GM12872 (cell line): ENCODE data around the gene NCF4.
A peak's percentile ranks its signal among the peaks of the same experiment; 100 is the strongest.

Experiments
- TF ChIP-seq, protein P1 (sequence below): IDR thresholded peaks from 3 replicates; pipeline ENCODE4 v1.5.1; 2011; ENCODE audit warnings: low read depth, mild to moderate bottlenecking, low read length, moderate library complexity; ENCODE audit not compliant: insufficient read depth

Gene NCF4

DNA sequence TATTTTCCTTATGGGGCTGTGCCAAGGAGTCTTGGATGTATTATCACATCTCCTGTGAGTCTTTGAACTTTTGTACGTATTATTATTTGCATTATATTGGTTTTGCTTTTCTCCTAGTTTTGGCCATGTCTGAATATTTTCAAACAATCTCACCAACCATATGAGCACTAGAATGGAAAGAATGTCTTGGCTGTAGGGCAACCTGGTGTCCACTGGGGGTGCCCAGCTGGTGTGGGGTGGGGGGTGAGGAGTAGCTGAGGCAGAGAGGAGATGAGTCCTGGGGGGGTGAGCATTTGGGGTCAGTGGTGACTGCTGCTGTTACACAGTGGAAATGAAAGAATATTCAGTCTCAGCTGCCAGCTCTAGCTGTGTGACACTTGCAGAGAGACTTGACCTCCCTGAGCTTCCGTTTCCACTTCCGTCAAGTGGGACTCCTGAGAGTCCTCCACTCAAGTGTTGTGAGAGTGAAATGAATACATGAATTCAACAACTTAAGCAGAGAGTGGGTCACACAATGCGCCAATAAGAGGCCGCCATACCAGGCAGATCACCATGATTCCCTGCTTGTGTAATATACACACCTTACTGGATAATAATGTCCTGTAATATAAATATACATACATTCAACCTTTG lies 31.3 kb upstream of the NCF4 start:
- TF ChIP-seq, protein P1, sequence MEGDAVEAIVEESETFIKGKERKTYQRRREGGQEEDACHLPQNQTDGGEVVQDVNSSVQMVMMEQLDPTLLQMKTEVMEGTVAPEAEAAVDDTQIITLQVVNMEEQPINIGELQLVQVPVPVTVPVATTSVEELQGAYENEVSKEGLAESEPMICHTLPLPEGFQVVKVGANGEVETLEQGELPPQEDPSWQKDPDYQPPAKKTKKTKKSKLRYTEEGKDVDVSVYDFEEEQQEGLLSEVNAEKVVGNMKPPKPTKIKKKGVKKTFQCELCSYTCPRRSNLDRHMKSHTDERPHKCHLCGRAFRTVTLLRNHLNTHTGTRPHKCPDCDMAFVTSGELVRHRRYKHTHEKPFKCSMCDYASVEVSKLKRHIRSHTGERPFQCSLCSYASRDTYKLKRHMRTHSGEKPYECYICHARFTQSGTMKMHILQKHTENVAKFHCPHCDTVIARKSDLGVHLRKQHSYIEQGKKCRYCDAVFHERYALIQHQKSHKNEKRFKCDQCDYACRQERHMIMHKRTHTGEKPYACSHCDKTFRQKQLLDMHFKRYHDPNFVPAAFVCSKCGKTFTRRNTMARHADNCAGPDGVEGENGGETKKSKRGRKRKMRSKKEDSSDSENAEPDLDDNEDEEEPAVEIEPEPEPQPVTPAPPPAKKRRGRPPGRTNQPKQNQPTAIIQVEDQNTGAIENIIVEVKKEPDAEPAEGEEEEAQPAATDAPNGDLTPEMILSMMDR = 0 out of 3 replicates have a peak, but pooled peaks have one; percentile 12

GRCh38 chr22:36830601-36831000 lies 30.2 kb upstream of the NCF4 start:
- TF ChIP-seq, protein P1 = no peak

- TF ChIP-seq, protein P1 = no peak
Measured at GRCh38 chr22:36831206-36831605, 29.6 kb upstream of the NCF4 start.

GRCh38 chr22:36831717-36832116 lies 29.1 kb upstream of the NCF4 start:
- TF ChIP-seq, protein P1 = no peak

DNA sequence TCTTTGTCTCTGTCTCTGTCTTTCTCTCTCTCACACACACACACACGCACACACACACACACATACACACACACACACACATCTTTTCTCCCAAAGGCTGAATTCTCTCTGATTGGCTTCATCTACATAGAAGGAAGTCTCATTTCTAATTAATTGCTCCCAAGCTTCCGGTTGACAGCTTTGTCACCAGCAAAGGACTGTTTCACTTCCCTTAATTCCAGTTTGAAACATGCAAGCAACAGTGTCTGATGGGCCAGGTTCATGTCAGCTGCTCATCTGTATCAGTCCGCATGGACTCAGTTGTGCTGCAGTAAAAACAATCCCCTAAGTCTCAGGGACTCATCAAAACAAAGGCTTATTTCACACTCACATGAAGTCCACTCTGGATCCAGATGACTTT lies 27.7 kb upstream of the NCF4 start:
- TF ChIP-seq, protein P1 = no peak

DNA sequence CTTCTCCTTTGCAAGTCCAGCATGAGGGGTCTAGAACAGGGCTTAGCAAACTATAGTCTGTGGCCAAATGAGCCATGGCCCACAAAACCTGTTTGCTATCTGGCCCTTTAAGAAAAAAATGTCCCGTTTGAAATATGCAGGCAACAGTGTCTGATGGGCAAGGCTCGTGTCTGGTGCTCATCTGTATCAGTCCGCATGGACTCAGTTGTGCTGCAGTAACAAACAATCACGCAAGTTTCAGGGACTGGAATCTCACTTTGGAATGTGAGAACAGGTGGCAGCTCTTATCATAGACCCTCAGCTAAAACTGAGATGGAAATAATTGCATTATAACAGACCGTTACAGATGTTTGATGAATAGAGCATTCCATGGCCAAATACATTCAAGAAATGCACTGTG lies 24.9 kb upstream of the NCF4 start:
- TF ChIP-seq, protein P1 = no peak

DNA sequence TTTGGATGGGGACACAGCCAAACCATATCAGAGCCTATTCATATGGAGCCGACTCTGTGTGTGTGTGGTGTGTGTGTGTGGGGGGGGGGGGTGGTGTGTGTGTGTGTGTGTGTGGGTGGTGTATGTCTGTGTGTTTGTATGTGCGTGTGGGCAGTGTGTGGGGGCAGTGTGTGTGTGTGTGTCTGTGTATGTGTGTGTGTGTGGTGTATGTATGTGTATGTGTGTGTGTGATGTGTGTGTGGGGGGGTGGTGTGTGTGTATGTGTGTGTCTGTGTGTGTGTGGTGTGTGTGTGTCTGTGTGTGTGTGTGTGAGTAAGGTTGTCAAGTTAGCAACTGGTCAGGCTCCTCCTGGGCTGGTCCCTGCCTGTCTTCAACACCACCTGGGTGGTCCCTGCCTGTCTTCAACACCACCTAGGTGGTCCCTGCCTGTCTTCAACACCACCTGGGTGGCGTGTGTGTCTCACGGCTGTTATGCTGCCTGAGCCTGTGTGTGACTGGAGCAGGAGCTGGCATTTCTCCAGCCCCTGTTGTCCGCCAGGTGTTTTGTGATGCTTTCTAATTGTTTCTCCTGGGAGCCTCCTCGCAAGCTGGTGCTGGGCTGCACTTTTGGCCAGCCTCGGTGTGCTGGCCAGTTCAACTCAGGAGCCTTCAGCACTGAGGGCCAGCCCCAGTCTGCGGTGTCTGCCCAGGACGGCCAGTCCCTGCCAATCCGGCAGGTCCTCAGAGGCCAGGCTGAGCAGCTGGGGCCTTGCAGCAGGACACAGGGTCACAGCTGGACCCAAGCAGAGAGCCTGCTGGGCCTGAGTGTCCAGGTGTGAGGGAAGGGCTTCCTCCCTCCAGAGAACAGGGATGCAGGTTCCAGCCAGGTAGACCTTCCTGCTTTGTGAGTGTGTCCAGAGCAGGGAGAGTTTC lies 22.4 kb upstream of the NCF4 start:
- TF ChIP-seq, protein P1 = no peak
